Measurements from ENCODE around the gene ADD3. TPM values are rescaled to one million over a fixed set of nuclear protein-coding genes. Genes with fewer than 3 reads are reported as not detected.

Gene ADD3
- 280 and 453 TPM in 2 replicates for total RNA-seq (ENCODE audit: low replicate concordance)

GRCh38 chr10:110007701-110008517 lies at the start of gene ADD3:
Gene ADD3, plus strand, starts transcription at chr10:110007984. Its CDS starts 92,670 bp downstream, at chr10:110100654.

Other genes with a start within 250 kb of the ADD3 start
- gene XPNPEP1, start 84.5 kb upstream of the ADD3 start, total RNA-seq (ENCODE audit: low replicate concordance) = 150 and 235 TPM in 2 replicates
- gene MXI1, start 199.6 kb downstream of the ADD3 start, total RNA-seq (ENCODE audit: low replicate concordance) = 17.2 and 31.8 TPM in 2 replicates